HepG2 (cell line): Measurements from ENCODE around the gene EPC1. TPM values are rescaled to one million over a fixed set of nuclear protein-coding genes. Genes with fewer than 3 reads are reported as not detected.
A peak's percentile ranks its signal among the peaks of the same experiment; 100 is the strongest.

Source experiments
- AGO2 ChIP-seq: fragments of 200-400 bp; formaldehyde crosslinking; optimal IDR thresholded peaks from 2 replicates; pipeline ENCODE3; 2017; ENCODE audit warnings: mild to moderate bottlenecking, low read depth, low read length, moderate library complexity
- ASH2L ChIP-seq: fragments of 300-600, 200-600 bp; sonication (generic); IDR thresholded peaks from 2 replicates; pipeline ENCODE4 v1.7.0; 2017; ENCODE audit warnings: low read depth, mild to moderate bottlenecking, moderate library complexity, mixed read lengths, low read length; ENCODE audit not compliant: insufficient read length
- ERF ChIP-seq: IDR thresholded peaks from 2 replicates; pipeline ENCODE4 v1.6.1; 2018; ENCODE audit warnings: missing biosample characterization, missing genetic modification reagents
- NCOA2 ChIP-seq: sonication (generic); formaldehyde crosslinking; IDR thresholded peaks from 2 replicates; pipeline ENCODE4 v1.8.0; 2022; ENCODE audit warnings: inconsistent platforms
- SAP130 ChIP-seq: IDR thresholded peaks from 2 replicates; pipeline ENCODE4 v1.6.1; 2016; ENCODE audit warnings: low read depth
- TAF15 ChIP-seq: fragments of 200-400 bp; formaldehyde crosslinking; IDR thresholded peaks from one replicate; pipeline ENCODE4 v1.6.1; 2018; ENCODE audit warnings: mild to moderate bottlenecking, low read depth, low read length; ENCODE audit not compliant: poor library complexity, severe bottlenecking
- THAP11 ChIP-seq: IDR thresholded peaks from 2 replicates; pipeline ENCODE4 v1.6.1; 2016; ENCODE audit warnings: missing biosample characterization, missing genetic modification reagents
- ZBTB7A ChIP-seq: sonication (generic); formaldehyde crosslinking; IDR thresholded peaks from 2 replicates; pipeline ENCODE4 v1.8.0; 2022; ENCODE audit warnings: mild to moderate bottlenecking, missing genetic modification reagents
- ZNF350 ChIP-seq: sonication (generic); formaldehyde crosslinking; IDR thresholded peaks from 2 replicates; pipeline ENCODE4 v1.4.0; 2020; ENCODE audit warnings: mild to moderate bottlenecking, low read depth, missing genetic modification reagents, borderline replicate concordance
- ZNF749 ChIP-seq: sonication (generic); formaldehyde crosslinking; IDR thresholded peaks from 2 replicates; pipeline ENCODE4 v1.8.0; 2022; ENCODE audit warnings: mild to moderate bottlenecking, missing genetic modification reagents, moderate library complexity, borderline replicate concordance
- polyA plus RNA-seq, 8 experiments: library from polyadenylated mRNA; depleted of rRNA in 3 of 8; stranded (reverse) in 7 of 8; unstranded in 1 of 8; fragments of >200 nt; fragmentation: Illumina TruSeq in 4 of 8; extraction: Trizol in 4 of 8; gene quantifications; 2 replicates each; pipeline versions ENCODE4 v1.2.1 to v1.2.3, GENCODE V29; 2011 to 2016; ENCODE audit warnings: low read depth in 4 of 8, missing spikeins in 1 of 8, mixed read lengths in 1 of 8; ENCODE audit not compliant: insufficient read depth in 1 of 8
- total RNA-seq, 5 experiments: library from RNA; depleted of rRNA; stranded (reverse); fragments of >200 nt; fragmentation: Illumina TruSeq; extraction: Trizol; gene quantifications; 2 replicates each; pipeline ENCODE4 v1.2.3, GENCODE V29; 2016; ENCODE audit warnings: low read depth in 1 of 5
- TF ChIP-seq, protein P1 (sequence below): IDR thresholded peaks from 2 replicates; pipeline ENCODE4 v1.6.1; 2016; ENCODE audit warnings: missing compliant biosample characterization, missing genetic modification reagents, borderline replicate concordance
- TF ChIP-seq, protein P2 (sequence below): sonication (generic); formaldehyde crosslinking; IDR thresholded peaks from 2 replicates; pipeline ENCODE4 v1.4.0; 2020; ENCODE audit warnings: missing genetic modification reagents
- TF ChIP-seq, protein P3 (sequence below): IDR thresholded peaks from 2 replicates; pipeline ENCODE4 v1.6.1; 2016; ENCODE audit warnings: missing compliant biosample characterization, missing genetic modification reagents, borderline replicate concordance
- TF ChIP-seq, protein P4 (sequence below): sonication (generic); formaldehyde crosslinking; IDR thresholded peaks from 2 replicates; pipeline ENCODE4 v1.4.0; 2020; ENCODE audit warnings: missing genetic modification reagents, borderline replicate concordance
- TF ChIP-seq, protein P5 (sequence below): IDR thresholded peaks from 2 replicates; pipeline ENCODE4 v1.6.1; 2016; ENCODE audit warnings: low read depth, borderline replicate concordance
- TF ChIP-seq, protein P6 (sequence below): IDR thresholded peaks from 2 replicates; pipeline ENCODE4 v1.6.1; 2016; ENCODE audit warnings: mild to moderate bottlenecking, missing biosample characterization, missing genetic modification reagents

EPC1 gene
- total and polyA plus RNA-seq, 2 of the 13 experiments (the other 11 are each of a cell fraction or from before 2014, with no cell fraction given) = 28.7 to 44.2 TPM

DNA sequence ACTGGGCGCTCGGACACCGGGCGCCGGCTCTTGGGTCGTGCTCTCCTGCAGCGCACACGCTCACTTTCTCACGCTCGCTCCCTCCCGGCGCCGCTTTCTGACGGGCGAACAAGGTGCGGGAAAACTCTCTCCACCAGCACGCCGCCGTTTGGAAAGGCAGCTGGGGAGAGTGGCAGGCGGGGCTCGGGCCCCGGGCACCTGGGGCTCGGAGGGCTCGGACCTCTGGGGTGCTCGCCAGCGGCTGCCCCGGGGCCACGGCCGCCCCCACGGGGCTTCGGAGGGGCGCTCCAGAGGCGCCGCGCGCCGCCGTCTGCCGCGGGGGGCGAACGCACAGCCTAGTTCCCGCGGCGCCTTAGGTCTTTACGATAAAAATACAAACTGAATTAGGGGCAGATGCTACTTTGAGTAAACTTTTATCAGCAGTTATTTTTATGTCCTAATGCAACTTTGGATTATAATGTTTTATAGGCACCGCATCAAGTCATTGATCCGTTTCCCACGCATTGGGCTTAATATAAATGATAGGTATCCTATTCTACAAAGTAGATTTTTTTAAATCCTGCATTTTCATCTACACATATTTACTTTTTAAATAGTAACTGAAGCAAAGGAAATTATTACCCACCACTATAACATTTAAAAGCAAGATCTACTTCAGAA lies 535 bp upstream of the EPC1 start (continued):
- TF ChIP-seq, protein P1, sequence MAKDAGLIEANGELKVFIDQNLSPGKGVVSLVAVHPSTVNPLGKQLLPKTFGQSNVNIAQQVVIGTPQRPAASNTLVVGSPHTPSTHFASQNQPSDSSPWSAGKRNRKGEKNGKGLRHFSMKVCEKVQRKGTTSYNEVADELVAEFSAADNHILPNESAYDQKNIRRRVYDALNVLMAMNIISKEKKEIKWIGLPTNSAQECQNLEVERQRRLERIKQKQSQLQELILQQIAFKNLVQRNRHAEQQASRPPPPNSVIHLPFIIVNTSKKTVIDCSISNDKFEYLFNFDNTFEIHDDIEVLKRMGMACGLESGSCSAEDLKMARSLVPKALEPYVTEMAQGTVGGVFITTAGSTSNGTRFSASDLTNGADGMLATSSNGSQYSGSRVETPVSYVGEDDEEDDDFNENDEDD (CRISPR knock-in tag) = peak; percentile 30; the same call in 1 of the 2 replicates
- TF ChIP-seq ASH2L = peak; percentile 48
- no peak for TF ChIP-seq THAP11 (CRISPR knock-in tag)
- TF ChIP-seq, protein P2, sequence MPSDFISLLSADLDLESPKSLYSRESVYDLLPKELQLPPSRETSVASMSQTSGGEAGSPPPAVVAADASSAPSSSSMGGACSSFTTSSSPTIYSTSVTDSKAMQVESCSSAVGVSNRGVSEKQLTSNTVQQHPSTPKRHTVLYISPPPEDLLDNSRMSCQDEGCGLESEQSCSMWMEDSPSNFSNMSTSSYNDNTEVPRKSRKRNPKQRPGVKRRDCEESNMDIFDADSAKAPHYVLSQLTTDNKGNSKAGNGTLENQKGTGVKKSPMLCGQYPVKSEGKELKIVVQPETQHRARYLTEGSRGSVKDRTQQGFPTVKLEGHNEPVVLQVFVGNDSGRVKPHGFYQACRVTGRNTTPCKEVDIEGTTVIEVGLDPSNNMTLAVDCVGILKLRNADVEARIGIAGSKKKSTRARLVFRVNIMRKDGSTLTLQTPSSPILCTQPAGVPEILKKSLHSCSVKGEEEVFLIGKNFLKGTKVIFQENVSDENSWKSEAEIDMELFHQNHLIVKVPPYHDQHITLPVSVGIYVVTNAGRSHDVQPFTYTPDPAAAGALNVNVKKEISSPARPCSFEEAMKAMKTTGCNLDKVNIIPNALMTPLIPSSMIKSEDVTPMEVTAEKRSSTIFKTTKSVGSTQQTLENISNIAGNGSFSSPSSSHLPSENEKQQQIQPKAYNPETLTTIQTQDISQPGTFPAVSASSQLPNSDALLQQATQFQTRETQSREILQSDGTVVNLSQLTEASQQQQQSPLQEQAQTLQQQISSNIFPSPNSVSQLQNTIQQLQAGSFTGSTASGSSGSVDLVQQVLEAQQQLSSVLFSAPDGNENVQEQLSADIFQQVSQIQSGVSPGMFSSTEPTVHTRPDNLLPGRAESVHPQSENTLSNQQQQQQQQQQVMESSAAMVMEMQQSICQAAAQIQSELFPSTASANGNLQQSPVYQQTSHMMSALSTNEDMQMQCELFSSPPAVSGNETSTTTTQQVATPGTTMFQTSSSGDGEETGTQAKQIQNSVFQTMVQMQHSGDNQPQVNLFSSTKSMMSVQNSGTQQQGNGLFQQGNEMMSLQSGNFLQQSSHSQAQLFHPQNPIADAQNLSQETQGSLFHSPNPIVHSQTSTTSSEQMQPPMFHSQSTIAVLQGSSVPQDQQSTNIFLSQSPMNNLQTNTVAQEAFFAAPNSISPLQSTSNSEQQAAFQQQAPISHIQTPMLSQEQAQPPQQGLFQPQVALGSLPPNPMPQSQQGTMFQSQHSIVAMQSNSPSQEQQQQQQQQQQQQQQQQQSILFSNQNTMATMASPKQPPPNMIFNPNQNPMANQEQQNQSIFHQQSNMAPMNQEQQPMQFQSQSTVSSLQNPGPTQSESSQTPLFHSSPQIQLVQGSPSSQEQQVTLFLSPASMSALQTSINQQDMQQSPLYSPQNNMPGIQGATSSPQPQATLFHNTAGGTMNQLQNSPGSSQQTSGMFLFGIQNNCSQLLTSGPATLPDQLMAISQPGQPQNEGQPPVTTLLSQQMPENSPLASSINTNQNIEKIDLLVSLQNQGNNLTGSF (CRISPR knock-in tag) = no peak
- TF ChIP-seq, protein P3, sequence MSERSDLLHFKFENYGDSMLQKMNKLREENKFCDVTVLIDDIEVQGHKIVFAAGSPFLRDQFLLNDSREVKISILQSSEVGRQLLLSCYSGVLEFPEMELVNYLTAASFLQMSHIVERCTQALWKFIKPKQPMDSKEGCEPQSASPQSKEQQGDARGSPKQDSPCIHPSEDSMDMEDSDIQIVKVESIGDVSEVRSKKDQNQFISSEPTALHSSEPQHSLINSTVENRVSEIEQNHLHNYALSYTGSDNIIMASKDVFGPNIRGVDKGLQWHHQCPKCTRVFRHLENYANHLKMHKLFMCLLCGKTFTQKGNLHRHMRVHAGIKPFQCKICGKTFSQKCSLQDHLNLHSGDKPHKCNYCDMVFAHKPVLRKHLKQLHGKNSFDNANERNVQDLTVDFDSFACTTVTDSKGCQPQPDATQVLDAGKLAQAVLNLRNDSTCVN (CRISPR knock-in tag) = 0 out of 2 replicates have a peak, but pooled peaks have one; percentile 2
- TF ChIP-seq ZNF350 (CRISPR knock-in tag) = no peak
- TF ChIP-seq ERF (CRISPR knock-in tag) = peak; percentile 31; the same call in 1 of the 2 replicates
- TF ChIP-seq, protein P4, sequence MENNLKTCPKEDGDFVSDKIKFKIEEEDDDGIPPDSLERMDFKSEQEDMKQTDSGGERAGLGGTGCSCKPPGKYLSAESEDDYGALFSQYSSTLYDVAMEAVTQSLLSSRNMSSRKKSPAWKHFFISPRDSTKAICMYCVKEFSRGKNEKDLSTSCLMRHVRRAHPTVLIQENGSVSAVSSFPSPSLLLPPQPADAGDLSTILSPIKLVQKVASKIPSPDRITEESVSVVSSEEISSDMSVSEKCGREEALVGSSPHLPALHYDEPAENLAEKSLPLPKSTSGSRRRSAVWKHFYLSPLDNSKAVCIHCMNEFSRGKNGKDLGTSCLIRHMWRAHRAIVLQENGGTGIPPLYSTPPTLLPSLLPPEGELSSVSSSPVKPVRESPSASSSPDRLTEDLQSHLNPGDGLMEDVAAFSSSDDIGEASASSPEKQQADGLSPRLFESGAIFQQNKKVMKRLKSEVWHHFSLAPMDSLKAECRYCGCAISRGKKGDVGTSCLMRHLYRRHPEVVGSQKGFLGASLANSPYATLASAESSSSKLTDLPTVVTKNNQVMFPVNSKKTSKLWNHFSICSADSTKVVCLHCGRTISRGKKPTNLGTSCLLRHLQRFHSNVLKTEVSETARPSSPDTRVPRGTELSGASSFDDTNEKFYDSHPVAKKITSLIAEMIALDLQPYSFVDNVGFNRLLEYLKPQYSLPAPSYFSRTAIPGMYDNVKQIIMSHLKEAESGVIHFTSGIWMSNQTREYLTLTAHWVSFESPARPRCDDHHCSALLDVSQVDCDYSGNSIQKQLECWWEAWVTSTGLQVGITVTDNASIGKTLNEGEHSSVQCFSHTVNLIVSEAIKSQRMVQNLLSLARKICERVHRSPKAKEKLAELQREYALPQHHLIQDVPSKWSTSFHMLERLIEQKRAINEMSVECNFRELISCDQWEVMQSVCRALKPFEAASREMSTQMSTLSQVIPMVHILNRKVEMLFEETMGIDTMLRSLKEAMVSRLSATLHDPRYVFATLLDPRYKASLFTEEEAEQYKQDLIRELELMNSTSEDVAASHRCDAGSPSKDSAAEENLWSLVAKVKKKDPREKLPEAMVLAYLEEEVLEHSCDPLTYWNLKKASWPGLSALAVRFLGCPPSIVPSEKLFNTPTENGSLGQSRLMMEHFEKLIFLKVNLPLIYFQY (CRISPR knock-in tag) = no peak
- peak; percentile 44 for TF ChIP-seq AGO2
- peak; percentile 54 for TF ChIP-seq SAP130 (CRISPR knock-in tag)
- TF ChIP-seq TAF15 = peak; percentile 71
- TF ChIP-seq NCOA2 (CRISPR knock-in tag) = peak; percentile 18; the same call in 1 of the 2 replicates
- TF ChIP-seq, protein P5, sequence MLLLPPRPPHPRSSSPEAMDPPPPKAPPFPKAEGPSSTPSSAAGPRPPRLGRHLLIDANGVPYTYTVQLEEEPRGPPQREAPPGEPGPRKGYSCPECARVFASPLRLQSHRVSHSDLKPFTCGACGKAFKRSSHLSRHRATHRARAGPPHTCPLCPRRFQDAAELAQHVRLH (CRISPR knock-in tag) = 0 out of 2 replicates have a peak, but pooled peaks have one; percentile 10
- TF ChIP-seq ZBTB7A (CRISPR knock-in tag) = no peak
- TF ChIP-seq, protein P6, sequence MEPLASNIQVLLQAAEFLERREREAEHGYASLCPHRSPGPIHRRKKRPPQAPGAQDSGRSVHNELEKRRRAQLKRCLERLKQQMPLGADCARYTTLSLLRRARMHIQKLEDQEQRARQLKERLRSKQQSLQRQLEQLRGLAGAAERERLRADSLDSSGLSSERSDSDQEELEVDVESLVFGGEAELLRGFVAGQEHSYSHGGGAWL (CRISPR knock-in tag) = 0 out of 2 replicates have a peak, but pooled peaks have one; percentile 32
- TF ChIP-seq ZNF749 = 0 out of 2 replicates have a peak, but pooled peaks have one; percentile 23
